Lower leg skin (tissue), 4 donors: ENCODE measurements around the gene ARRDC4. TPM values are rescaled to one million over a fixed set of nuclear protein-coding genes. Genes with fewer than 3 reads are reported as not detected.

Experiments
- DNase-seq, 2 donors: peaks; one replicate each; pipeline ENCODE4 v3.0.0-alpha.2; 2019; ENCODE audit warnings: low spot score in 2 of 2
- H3K4me3 ChIP-seq: fragments of 200-600 bp; sonication (generic); 2 replicates; pipeline ENCODE4 v1.5.1; 2017; ENCODE audit warnings: mild to moderate bottlenecking, low read depth; ENCODE audit not compliant: poor library complexity, severe bottlenecking
- CTCF ChIP-seq, 3 donors: fragments of 450-650 bp; IDR thresholded peaks; one replicate each; pipeline ENCODE4 v1.5.1; 2016; ENCODE audit warnings: antibody characterized with exemption in 3 of 3, mild to moderate bottlenecking in 3 of 3, moderate library complexity in 2 of 3
- POLR2A ChIP-seq, 2 donors: fragments of 450-650 bp; IDR thresholded peaks; one replicate each; pipeline ENCODE4 v1.6.1; 2016 to 2017; ENCODE audit warnings: antibody characterized with exemption in 2 of 2, mild to moderate bottlenecking in 1 of 2, moderate library complexity in 1 of 2
- WGBS, 2 donors: methylation state at CpG; one replicate each; pipeline ENCODE4 v1.1.5; 2018; 5-methylcytosine and 5-hydroxymethylcytosine counted together
- intact Hi-C: fragments of 100-400 bp; cut with DNase I; formaldehyde crosslinking; loops from one replicate; pipeline ENCODE4 v1.15.0; 2023; ENCODE audit warnings: low total_unique reads
- total RNA-seq, 4 donors: library from RNA; depleted of rRNA; stranded (reverse); fragments of >200 nt; gene quantifications; one replicate each; pipeline ENCODE4 v1.1.0, GENCODE V29; 2016

ARRDC4 gene
- total RNA-seq, 4 donors from 2014 or later, result 44.0 to 103 (median 60.3) TPM

GRCh38 chr15:97992823-97993222 lies 32.3 kb downstream of the ARRDC4 start:
- WGBS, 2 donors, result 87 to 94% methylated on average over 1 of the region's 1 CpG

GRCh38 chr15:97993310-97993738 lies 32.8 kb downstream of the ARRDC4 start:
- no peak for DNase-seq
- intact Hi-C loops, result no loop called here
- no peak overlapping the region for H3K4me3 ChIP-seq
- WGBS, 2 donors, result 21 to 29% methylated on average over 3 of the region's 3 CpGs
- TF ChIP-seq POLR2A (IDR thresholded peaks at IDR 0.05) (no peak), CTCF (IDR thresholded peaks at IDR 0.05) (no peak)

More at GRCh38 chr15:97992823-97993222, 32.3 kb downstream of the ARRDC4 start:
- H3K4me3 ChIP-seq, result no peak overlapping the region
- no peak for DNase-seq
- TF ChIP-seq POLR2A (IDR thresholded peaks at IDR 0.05) (no peak), CTCF (IDR thresholded peaks at IDR 0.05) (no peak)
- intact Hi-C loops, result no loop called here

- intact Hi-C loops, result no loop called here
- TF ChIP-seq POLR2A (IDR thresholded peaks at IDR 0.05) (no peak), CTCF (IDR thresholded peaks at IDR 0.05) (no peak)
- 92 to 94% methylated on average over 3 of the region's 3 CpGs for WGBS, 2 donors
- no peak for DNase-seq
- H3K4me3 ChIP-seq, result no peak overlapping the region
Observed at GRCh38 chr15:97994236-97994635, 33.7 kb downstream of the ARRDC4 start.

- WGBS, 2 donors, result 43 to 47% methylated on average over 3 of the region's 3 CpGs
- intact Hi-C loops, result no loop called here
- TF ChIP-seq CTCF (IDR thresholded peaks at IDR 0.05) (no peak), POLR2A (IDR thresholded peaks at IDR 0.05) (no peak)
- no peak overlapping the region for H3K4me3 ChIP-seq
- no peak for DNase-seq
Observed at GRCh38 chr15:97995192-97995591, 34.7 kb downstream of the ARRDC4 start.

GRCh38 chr15:97995881-97996603 lies 35.5 kb downstream of the ARRDC4 start:
- DNase-seq, result no peak
- no peak for TF ChIP-seq CTCF (IDR thresholded peaks at IDR 0.05)
- TF ChIP-seq POLR2A (IDR thresholded peaks at IDR 0.05), result no peak
- intact Hi-C loops, result no loop called here
- no peak overlapping the region for H3K4me3 ChIP-seq
- 32 to 42% methylated on average over 5 of the region's 5 CpGs for WGBS, 2 donors
